Measurements from ENCODE around the gene NTSR2.
"Not testable (repeated sequence)": the region's sequence is repeated elsewhere in the genome, so short reads cannot be mapped to it uniquely, and the experiment has no call there.

NTSR2 gene

GRCh38 chr2:11667194-11667593 is 2.8 kb downstream of the NTSR2 start:
- DNase-seq (ENCODE audit: extremely low spot score) = no peak
- TF ChIP-seq, protein P1, sequence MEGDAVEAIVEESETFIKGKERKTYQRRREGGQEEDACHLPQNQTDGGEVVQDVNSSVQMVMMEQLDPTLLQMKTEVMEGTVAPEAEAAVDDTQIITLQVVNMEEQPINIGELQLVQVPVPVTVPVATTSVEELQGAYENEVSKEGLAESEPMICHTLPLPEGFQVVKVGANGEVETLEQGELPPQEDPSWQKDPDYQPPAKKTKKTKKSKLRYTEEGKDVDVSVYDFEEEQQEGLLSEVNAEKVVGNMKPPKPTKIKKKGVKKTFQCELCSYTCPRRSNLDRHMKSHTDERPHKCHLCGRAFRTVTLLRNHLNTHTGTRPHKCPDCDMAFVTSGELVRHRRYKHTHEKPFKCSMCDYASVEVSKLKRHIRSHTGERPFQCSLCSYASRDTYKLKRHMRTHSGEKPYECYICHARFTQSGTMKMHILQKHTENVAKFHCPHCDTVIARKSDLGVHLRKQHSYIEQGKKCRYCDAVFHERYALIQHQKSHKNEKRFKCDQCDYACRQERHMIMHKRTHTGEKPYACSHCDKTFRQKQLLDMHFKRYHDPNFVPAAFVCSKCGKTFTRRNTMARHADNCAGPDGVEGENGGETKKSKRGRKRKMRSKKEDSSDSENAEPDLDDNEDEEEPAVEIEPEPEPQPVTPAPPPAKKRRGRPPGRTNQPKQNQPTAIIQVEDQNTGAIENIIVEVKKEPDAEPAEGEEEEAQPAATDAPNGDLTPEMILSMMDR (IDR thresholded peaks at IDR 0.05; ENCODE audit: control extremely low read depth, extremely low read depth, low read depth, missing control alignments) = no peak
- ChIA-PET POLR2A (no interaction called here), CTCF (interaction anchor here (1.8 kb wide), 1 partner anchor 21 kb away, joined by 6 read pairs; no protein-coding TSS in a partner anchor)

DNA sequence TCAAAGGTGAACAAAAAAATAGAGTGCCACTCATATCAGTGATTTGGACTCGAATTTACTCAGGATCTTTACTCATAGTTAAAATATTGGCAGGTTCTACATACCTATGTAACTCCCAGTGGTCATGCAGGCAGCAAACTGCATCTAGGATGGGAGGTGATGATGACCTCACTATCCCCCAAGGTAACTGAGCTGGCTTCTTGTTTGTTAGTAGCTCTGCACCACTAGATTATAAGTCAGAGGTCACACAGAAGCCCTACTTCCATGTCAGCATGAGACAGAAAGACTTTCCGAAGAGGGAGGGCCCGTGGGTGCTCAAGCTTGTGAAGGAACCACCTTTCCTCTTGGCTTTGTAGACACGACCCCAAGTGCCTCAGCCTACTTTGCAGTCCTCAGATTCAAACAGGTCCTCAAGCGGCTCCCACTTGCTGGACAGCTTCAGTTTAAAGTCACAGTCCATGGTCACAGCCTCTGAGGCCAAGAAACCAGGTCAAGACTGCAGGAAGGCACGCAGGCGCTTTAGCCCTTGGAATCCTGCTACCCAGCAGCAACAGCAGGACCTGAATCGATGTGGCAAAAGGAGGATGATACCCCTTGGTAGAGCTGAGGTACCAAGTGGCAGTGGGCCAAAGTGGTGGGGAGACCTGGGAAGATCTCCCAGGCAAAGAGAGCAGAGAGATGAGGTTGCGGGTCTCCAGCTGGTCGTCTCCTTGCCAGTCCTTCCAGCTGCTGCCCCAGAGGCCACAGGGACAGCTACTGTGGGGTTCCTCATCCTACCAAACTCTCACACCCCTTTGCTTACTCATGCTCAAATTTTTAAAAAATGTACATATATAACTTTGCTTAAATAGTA is 4.3 kb downstream of the NTSR2 start:
- POLR2A ChIA-PET = no interaction called here
- DNase-seq (ENCODE audit: extremely low spot score) = no peak
- CTCF ChIA-PET = interaction anchor here (1.0 to 1.8 kb wide), 3 partner anchors 9 to 24 kb away, joined by 3 to 6 read pairs (median 4); no protein-coding TSS in a partner anchor
- TF ChIP-seq, protein P1 (IDR thresholded peaks at IDR 0.05; ENCODE audit: control extremely low read depth, extremely low read depth, low read depth, missing control alignments) = no peak

DNA sequence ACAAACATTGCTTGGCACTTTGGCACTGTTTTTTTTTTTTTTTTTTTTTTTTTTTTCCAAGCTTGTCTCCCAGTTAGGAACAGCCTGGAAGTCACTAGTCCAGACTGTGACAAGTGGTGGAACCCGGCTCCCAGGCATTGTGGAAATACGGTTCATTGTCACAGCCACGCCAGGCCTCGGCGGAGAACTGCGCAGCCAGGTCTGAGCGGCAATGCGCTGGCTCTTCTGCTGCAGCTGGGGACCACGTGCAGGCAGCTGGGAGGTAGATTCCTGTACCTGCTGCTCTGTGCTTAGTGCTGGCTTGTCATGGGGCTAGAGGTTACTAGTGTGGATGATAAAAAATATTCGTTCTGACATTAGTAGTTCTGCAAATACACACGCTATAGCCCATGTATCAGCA is 5.0 kb downstream of the NTSR2 start:
- TF ChIP-seq, protein P1 (IDR thresholded peaks at IDR 0.05; ENCODE audit: control extremely low read depth, extremely low read depth, low read depth, missing control alignments) = no peak
- ChIA-PET POLR2A (no interaction called here), CTCF (interaction anchor here (1.0 to 1.8 kb wide), 2 partner anchors 9 to 23 kb away, joined by 3 to 6 read pairs; no protein-coding TSS in a partner anchor)
- DNase-seq (ENCODE audit: extremely low spot score) = no peak

DNA sequence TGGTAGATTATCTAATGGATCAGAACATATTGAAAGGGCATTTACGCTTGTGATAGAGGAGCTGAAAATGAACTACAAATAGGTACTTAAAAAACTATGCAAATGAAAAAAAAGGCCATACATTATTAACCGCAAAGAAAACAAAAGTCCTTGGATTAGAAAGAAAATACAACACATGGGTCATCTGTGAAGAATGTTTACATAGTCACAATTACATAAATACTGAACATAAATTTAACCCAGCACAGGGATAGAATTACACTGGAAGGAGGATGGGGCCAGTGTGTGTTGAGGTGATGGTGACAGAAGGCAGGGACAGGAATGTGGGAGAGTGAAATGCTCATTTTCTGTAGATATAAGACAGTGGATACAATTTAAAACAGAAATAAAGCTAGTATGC is 6.6 kb downstream of the NTSR2 start:
- POLR2A ChIA-PET = no interaction called here

GRCh38 chr2:11662882-11663281 is 7.1 kb downstream of the NTSR2 start:
- CTCF ChIA-PET = interaction anchor here (0.7 kb wide), 1 partner anchor 18 kb away, joined by 3 read pairs; no protein-coding TSS in a partner anchor
- DNase-seq (ENCODE audit: extremely low spot score) = no peak
- TF ChIP-seq, protein P1 (IDR thresholded peaks at IDR 0.05; ENCODE audit: control extremely low read depth, extremely low read depth, low read depth, missing control alignments) = no peak
- POLR2A ChIA-PET = no interaction called here

More for the DNA sequence above, 6.6 kb downstream of the NTSR2 start:
- CTCF ChIA-PET = interaction anchor here (0.7 kb wide), 1 partner anchor 17 kb away, joined by 3 read pairs; no protein-coding TSS in a partner anchor
- DNase-seq (ENCODE audit: extremely low spot score) = no peak
- TF ChIP-seq, protein P1 (IDR thresholded peaks at IDR 0.05; ENCODE audit: control extremely low read depth, extremely low read depth, low read depth, missing control alignments) = no peak

DNA sequence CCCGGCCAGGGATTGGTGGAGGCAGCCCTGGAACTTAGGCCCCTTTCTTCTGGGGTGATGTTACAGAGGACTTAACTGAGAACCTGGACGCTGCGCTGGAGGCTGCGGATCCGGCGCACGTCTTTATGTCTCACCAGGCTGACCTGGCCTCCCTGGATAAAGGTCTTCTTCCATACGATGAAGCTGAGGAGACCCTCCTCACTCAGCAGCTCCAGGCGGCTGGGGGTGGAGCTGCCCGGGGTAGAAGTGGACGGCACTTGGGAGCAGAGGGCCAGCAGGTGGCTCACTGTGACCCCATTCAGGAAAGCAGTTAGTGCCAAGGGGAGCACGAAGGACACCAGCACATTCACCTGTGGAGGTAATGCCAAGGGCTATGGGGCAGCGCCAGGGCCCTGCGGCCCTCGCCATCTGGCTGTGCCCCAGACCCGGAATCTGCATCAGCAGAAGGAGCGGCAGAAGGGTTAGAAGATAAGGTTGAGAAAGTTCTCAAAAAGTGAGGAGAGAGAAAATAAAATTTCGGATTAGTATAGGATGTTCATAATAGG is 8.0 kb downstream of the NTSR2 start:
- TF ChIP-seq, protein P1 (IDR thresholded peaks at IDR 0.05; ENCODE audit: control extremely low read depth, extremely low read depth, low read depth, missing control alignments) = no peak
- no peak for DNase-seq (ENCODE audit: extremely low spot score)
- ChIA-PET CTCF (no interaction called here), POLR2A (no interaction called here)

GRCh38 chr2:11660396-11660795 is 9.6 kb downstream of the NTSR2 start:
- POLR2A ChIA-PET; DNase-seq (ENCODE audit: extremely low spot score); CTCF ChIA-PET: not testable (repeated sequence)
